ENCODE measurements around the gene SLC34A1.

DNA sequence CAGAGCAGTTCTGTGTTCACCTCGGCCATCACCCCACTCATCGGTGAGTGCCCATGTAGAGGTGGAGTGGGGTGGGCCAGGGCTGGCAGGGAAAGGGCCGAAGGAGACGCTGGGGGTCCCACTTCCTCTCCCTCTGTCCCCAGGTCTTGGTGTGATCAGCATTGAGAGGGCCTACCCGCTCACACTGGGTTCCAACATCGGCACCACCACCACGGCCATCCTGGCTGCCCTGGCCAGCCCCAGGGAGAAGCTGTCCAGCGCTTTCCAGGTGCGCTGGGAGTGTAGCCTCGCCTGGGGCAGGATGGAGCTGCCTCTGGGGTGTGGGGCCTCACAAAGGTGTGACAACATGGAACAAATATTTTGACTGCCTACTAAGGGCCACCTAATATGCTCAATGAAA, 12.6 kb downstream of the SLC34A1 start:
- TF ChIP-seq, protein P1, sequence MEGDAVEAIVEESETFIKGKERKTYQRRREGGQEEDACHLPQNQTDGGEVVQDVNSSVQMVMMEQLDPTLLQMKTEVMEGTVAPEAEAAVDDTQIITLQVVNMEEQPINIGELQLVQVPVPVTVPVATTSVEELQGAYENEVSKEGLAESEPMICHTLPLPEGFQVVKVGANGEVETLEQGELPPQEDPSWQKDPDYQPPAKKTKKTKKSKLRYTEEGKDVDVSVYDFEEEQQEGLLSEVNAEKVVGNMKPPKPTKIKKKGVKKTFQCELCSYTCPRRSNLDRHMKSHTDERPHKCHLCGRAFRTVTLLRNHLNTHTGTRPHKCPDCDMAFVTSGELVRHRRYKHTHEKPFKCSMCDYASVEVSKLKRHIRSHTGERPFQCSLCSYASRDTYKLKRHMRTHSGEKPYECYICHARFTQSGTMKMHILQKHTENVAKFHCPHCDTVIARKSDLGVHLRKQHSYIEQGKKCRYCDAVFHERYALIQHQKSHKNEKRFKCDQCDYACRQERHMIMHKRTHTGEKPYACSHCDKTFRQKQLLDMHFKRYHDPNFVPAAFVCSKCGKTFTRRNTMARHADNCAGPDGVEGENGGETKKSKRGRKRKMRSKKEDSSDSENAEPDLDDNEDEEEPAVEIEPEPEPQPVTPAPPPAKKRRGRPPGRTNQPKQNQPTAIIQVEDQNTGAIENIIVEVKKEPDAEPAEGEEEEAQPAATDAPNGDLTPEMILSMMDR (IDR thresholded peaks at IDR 0.05) = no peak
- TF ChIP-seq POLR2A (IDR thresholded peaks at IDR 0.05) = no peak
